Transverse colon (tissue), 4 donors: Measurements from ENCODE around the gene DGAT2L6. TPM values are rescaled to one million over a fixed set of nuclear protein-coding genes. Genes with fewer than 3 reads are reported as not detected.
"Not testable (repeated sequence)": the region's sequence is repeated elsewhere in the genome, so short reads cannot be mapped to it uniquely, and the experiment has no call there.

Experiments
- DNase-seq: peaks from one replicate; pipeline ENCODE4 v3.0.0-alpha.2; 2019
- H3K27ac ChIP-seq, 4 donors: fragments of 200-600 bp; sonication (generic); 2 replicates each; pipeline ENCODE4 v1.5.1; 2016 to 2018; ENCODE audit warnings: inconsistent platforms in 4 of 4
- H3K27me3 ChIP-seq: fragments of 200-600 bp; sonication (generic); 2 replicates; pipeline ENCODE4 v1.5.1; 2017; ENCODE audit warnings: inconsistent platforms
- H3K36me3 ChIP-seq, 4 donors: fragments of 200-600 bp; sonication (generic); 2 replicates each; pipeline ENCODE4 v1.5.1; 2017 to 2019; ENCODE audit warnings: inconsistent platforms in 4 of 4
- H3K4me1 ChIP-seq, 4 donors: fragments of 200-600 bp; sonication (generic); 2 replicates each; pipeline ENCODE4 v1.5.1; 2017 to 2020; ENCODE audit warnings: inconsistent platforms in 4 of 4
- H3K4me3 ChIP-seq, 4 donors: fragments of 200-600 bp; sonication (generic); 1 replicate in 1 of 4; 2 replicates in 3 of 4; pipeline versions ENCODE4 v1.5.1 to v1.6.1; 2017 to 2019; ENCODE audit warnings: inconsistent platforms in 4 of 4
- H3K9me3 ChIP-seq, 2 donors: fragments of 200-600 bp; sonication (generic); 2 replicates each; pipeline ENCODE4 v1.5.1; 2017 to 2019; ENCODE audit warnings: inconsistent platforms in 2 of 2
- CTCF ChIP-seq, 5 experiments: fragments of 200-600 bp in 3 of 5; fragments of 450-650 bp in 2 of 5; sonication (generic) in 3 of 5; IDR thresholded peaks; 1 replicate in 2 of 5; 2 replicates in 3 of 5; pipeline ENCODE4 v1.5.1; 2016 to 2017; ENCODE audit warnings: antibody characterized with exemption in 5 of 5, inconsistent platforms in 3 of 5, mild to moderate bottlenecking in 2 of 5, moderate library complexity in 1 of 5
- EP300 ChIP-seq: sonication (generic); formaldehyde crosslinking; IDR thresholded peaks from one replicate; pipeline ENCODE4 v1.6.1; 2017; ENCODE audit warnings: antibody characterized with exemption, low read depth
- POLR2A ChIP-seq: fragments of 450-650 bp; IDR thresholded peaks from one replicate; pipeline ENCODE4 v1.6.1; 2016; ENCODE audit warnings: antibody characterized with exemption, mild to moderate bottlenecking, moderate library complexity
- POLR2AphosphoS5 ChIP-seq, 3 donors: sonication (generic); formaldehyde crosslinking; IDR thresholded peaks; one replicate each; pipeline ENCODE4 v1.6.1; 2016; ENCODE audit warnings: antibody characterized with exemption in 3 of 3
- WGBS, 2 donors: methylation state at CpG; one replicate each; pipeline ENCODE4 v1.1.5; 2018; ENCODE audit warnings: low coverage in 1 of 2; 5-methylcytosine and 5-hydroxymethylcytosine counted together
- in situ Hi-C, 4 donors: fragments of 200-750 bp; cut with MboI; loops; one replicate each; pipeline versions ENCODE4 v1.15.0 to v1.15.1; 2017; ENCODE audit warnings: low sequenced_read_pairs in 3 of 4, low pct_ligation_motif_present in 1 of 4, low pct_unique_long_range_greater_than_20kb in 1 of 4
- intact Hi-C: fragments of 100-400 bp; cut with DNase I; formaldehyde crosslinking; loops from one replicate; pipeline ENCODE4 v1.15.1; 2023; ENCODE audit warnings: low total_unique reads
- total RNA-seq, 4 donors: library from RNA; depleted of rRNA; stranded (reverse); fragments of >200 nt; gene quantifications; one replicate each; pipeline ENCODE4 v1.1.0, GENCODE V29; 2016

DGAT2L6 gene
- total RNA-seq, 4 donors from 2014 or later: not detected

GRCh38 chrX:70234355-70234754 is 57.1 kb downstream of the DGAT2L6 start, which contains the start of gene AWAT1:
Gene AWAT1 (plus strand): TSS chrX:70234655. CDS start chrX:70234696, 41 bp downstream.
- intact Hi-C loops: no loop called here
- 63% methylated on average over 3 of the region's 3 CpGs; no CpG with 5 or more reads in 1 of the 2 donors for WGBS, 2 donors
- H3K36me3 ChIP-seq: no peaks in the 10 kb centered on the region
- H3K4me1 ChIP-seq: no peaks in the 10 kb centered on the region
- H3K4me3 ChIP-seq: no peak within 1 kb of the TSS
- DNase-seq: no peak
- in situ Hi-C loops: no loop called here
- no peak for TF ChIP-seq POLR2A
- no peak for TF ChIP-seq POLR2AphosphoS5 (IDR thresholded peaks at IDR 0.05)
- TF ChIP-seq CTCF (IDR thresholded peaks at IDR 0.05): no peak
- no peak for TF ChIP-seq EP300
- no peaks in the 10 kb centered on the region for H3K27me3 ChIP-seq
- no peaks in the 10 kb centered on the region for H3K9me3 ChIP-seq
- no peak within 1 kb of the TSS for H3K27ac ChIP-seq

- Histone ChIP-seq H3K4me1 (no peaks in the 10 kb centered on the region), H3K27ac (no peak overlapping the region), H3K36me3 (no peaks in the 10 kb centered on the region), H3K4me3 (no peak overlapping the region), H3K27me3 (no peaks in the 10 kb centered on the region), H3K9me3 (no peaks in the 10 kb centered on the region)
- 89% methylated on average over 1 of the region's 1 CpG; no CpG with 5 or more reads in 1 of the 2 donors for WGBS, 2 donors
- no peak for DNase-seq
- no peak for TF ChIP-seq POLR2AphosphoS5 (IDR thresholded peaks at IDR 0.05)
- no peak for TF ChIP-seq POLR2A
- intact Hi-C loops: no loop called here
- in situ Hi-C loops: no loop called here
Observed at GRCh38 chrX:70240751-70241150, 63.5 kb downstream of the DGAT2L6 start.

GRCh38 chrX:70241501-70241900 is 64.2 kb downstream of the DGAT2L6 start:
- Histone ChIP-seq H3K9me3 (no peaks in the 10 kb centered on the region), H3K4me3 (no peak overlapping the region), H3K36me3 (no peaks in the 10 kb centered on the region), H3K27me3 (no peaks in the 10 kb centered on the region), H3K4me1 (no peaks in the 10 kb centered on the region), H3K27ac (no peak overlapping the region)
- TF ChIP-seq POLR2AphosphoS5 (IDR thresholded peaks at IDR 0.05) (no peak), POLR2A (no peak), CTCF (IDR thresholded peaks at IDR 0.05) (no peak)
- DNase-seq: no peak
- in situ Hi-C loops: no loop called here
- intact Hi-C loops: no loop called here
- WGBS, 2 donors: 71 to 72% methylated on average over 2 of the region's 2 CpGs

- WGBS, 2 donors: 85% methylated on average over 5 of the region's 5 CpGs; no CpG with 5 or more reads in 1 of the 2 donors
- H3K27me3 ChIP-seq, in situ Hi-C loops: not testable (repeated sequence)
Observed at GRCh38 chrX:70243601-70244000, 66.3 kb downstream of the DGAT2L6 start.

GRCh38 chrX:70244881-70245280 is 67.6 kb downstream of the DGAT2L6 start:
- no peaks in the 10 kb centered on the region for H3K36me3 ChIP-seq
- no peak overlapping the region for H3K27ac ChIP-seq
- no peaks in the 10 kb centered on the region for H3K4me1 ChIP-seq
- 78 to 100% methylated on average over 1 to 6 of the region's 6 CpGs for WGBS, 2 donors
- no peak overlapping the region for H3K4me3 ChIP-seq
- DNase-seq: no peak
- in situ Hi-C loops (no loop called here), intact Hi-C loops (no loop called here)
- no peaks in the 10 kb centered on the region for H3K9me3 ChIP-seq
- TF ChIP-seq CTCF (IDR thresholded peaks at IDR 0.05): no peak
- TF ChIP-seq POLR2AphosphoS5 (IDR thresholded peaks at IDR 0.05): no peak
- TF ChIP-seq EP300: no peak
- no peak for TF ChIP-seq POLR2A
- H3K27me3 ChIP-seq: no peaks in the 10 kb centered on the region

More at GRCh38 chrX:70243601-70244000, 66.3 kb downstream of the DGAT2L6 start:
- DNase-seq, intact Hi-C loops, H3K9me3 ChIP-seq, H3K4me3 ChIP-seq, H3K4me1 ChIP-seq, H3K36me3 ChIP-seq, H3K27ac ChIP-seq: not testable (repeated sequence)
